Germinal center (tissue), 1 donor: ENCODE data around the gene PPP1R13B.
A peak's percentile ranks its signal among the peaks of the same experiment; 100 is the strongest.
"Not testable (repeated sequence)": the region's sequence is repeated elsewhere in the genome, so short reads cannot be mapped to it uniquely, and the experiment has no call there.

Experiments
- DNase-seq: peaks from one replicate; pipeline ENCODE4 v3.0.0; 2012; ENCODE audit warnings: mixed read lengths, low spot score

Gene PPP1R13B

GRCh38 chr14:103834956-103835355 is 12.4 kb downstream of the PPP1R13B start:
- DNase-seq: no peak

GRCh38 chr14:103833711-103834110 is 13.7 kb downstream of the PPP1R13B start:
- no peak for DNase-seq

DNA sequence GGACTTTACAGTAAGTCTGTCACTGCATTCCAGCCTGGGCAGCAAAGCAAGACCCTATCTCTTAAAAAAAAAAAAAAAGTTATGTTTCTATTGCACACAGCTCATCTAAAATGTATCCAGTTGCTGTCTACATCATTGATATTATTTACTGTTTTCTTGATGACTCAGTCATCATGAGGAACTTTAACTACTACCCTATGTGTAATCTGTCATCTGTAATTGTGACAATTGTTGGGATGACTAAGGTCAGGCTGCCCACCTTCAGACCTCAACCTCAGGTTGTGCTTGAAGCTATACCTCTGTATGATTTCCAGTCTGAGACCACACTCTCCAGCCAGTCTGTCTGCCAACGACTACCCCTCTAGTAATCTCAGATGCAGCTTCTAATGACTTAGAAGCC is 15.3 kb downstream of the PPP1R13B start:
- no peak for DNase-seq

GRCh38 chr14:103830511-103831270 is 16.7 kb downstream of the PPP1R13B start:
- DNase-seq: no peak

DNA sequence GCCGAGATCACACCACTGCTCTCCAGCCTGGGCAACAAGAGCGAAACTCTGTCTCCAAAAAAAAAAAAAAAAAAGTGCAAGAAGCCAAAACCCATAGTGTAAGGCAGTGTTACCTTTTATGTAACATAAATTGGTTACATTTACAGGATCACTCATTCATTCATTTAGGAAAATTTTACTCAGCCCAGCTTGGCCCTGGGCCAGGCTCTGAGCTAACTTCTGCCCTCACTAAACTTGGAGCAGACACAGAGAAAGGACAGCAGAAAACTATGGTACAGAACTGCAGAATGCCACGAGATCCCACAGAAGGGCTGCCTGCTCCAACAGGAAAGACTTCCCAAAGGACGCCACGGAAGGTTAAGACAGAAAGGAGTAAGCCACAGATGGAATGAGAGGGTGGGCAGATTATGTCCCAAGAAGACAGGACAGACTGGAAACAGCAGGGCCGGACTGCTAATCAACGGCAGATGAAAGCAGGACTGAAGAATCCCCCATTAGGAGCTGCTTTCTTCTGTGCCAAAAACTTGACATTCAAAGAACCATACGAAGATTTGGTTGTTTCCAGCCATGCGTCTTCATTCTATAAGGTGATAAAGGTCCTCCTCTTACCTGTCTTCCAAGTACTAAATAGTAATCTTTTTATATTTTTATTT is 18.9 kb downstream of the PPP1R13B start:
- DNase-seq: no peak

GRCh38 chr14:103825101-103825500 is 22.3 kb downstream of the PPP1R13B start:
- DNase-seq: no peak

GRCh38 chr14:103820908-103821307 is 26.5 kb downstream of the PPP1R13B start:
- DNase-seq: no peak

- no peak for DNase-seq
Observed at GRCh38 chr14:103820382-103820781, 27.0 kb downstream of the PPP1R13B start.

DNA sequence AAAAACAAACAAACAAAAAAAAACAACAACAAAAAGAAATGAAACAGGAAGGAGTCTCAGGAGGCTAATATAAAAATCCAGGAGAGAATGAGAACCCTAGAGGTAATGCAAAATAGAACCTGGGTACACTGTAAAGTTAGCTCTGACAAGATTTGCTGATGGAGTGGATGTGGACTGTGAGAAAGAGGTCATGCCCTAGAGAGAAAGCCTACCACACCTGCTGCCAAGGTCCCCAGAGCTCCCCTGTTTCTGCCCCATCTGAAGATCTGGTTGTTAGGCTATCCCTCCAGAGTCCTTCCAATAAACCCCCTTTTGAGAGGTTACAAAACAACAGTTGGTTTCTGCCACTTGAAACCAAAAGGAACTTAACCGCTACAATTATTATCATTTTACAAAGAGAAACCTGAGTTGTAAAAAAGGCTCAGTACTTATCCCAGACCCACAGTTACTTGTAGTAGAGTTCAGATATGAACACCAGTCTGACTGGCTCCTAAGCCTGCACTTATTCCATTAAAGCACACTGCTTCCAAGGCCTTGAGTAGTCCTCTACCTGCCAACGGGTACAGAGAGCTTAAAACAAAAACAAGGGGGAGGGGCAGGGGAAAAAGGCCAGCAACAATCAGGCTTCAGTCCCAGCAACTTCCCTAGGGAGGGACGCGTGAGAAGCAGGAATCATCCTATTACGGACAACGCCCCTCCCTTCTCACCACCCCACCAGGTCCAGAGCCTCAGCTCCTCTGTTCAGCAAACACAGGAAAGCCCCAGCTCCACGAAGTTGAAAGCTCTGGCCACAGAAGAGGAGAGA is 27.7 kb downstream of the PPP1R13B start:
- no peak for DNase-seq

GRCh38 chr14:103818870-103819269 is 28.5 kb downstream of the PPP1R13B start:
- no peak for DNase-seq

GRCh38 chr14:103818422-103818821 is 29.0 kb downstream of the PPP1R13B start:
- DNase-seq: no peak

DNA sequence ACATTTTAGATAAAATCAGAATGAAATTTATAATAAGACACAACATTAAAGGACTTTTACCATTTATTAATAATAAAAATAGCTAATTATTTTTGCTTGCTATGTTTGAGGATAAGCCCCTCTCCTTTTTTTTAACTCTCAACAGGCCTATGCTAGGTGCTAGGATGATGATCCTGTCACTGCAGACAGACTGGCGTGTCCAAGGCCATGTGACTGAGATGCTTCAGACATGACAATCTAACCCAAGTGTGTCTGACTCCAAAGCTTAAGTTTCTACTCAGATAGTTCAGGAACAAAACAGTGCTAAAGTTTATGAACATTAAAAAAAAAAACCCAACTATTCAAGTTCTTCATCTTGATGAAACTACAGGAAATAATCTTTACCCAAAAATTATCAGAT is 29.8 kb downstream of the PPP1R13B start:
- DNase-seq: no peak

DNA sequence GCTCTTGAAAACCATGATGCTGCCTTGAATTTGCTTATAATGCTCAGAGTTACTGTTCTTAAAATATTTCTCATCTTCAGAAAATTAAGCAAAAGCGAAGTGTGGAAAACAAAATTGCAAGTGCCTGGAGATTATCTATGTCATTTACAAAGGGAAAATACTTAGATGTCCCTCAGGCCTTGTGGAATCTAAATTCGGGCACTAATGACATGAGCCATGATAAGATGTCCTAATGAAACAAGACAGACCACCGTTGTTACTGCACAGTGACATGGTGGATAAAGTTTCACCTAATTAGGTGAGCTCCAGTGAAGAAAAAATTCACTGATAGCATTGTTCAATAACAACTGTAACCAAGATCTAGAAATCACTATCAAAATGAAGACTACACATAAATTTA is 30.4 kb downstream of the PPP1R13B start:
- DNase-seq: no peak

DNA sequence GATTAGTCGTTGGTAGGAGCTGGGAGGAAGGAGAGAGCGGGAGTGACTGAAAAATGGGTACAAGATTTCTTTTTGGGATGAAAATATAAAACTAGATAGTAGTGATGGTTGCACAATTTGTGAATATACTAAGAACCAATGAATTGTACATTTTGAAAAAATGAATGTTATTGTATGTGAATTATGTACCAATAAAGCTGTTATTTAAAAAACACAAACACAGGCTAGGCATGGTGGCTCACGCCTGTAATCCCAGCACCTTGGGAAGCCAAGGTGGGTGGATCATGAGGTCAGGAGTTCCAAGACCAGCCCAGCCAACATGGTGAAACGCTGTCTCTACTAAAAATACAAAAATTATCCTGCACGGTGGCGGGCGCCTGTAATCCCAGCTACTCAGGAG is 32.1 kb downstream of the PPP1R13B start:
- no peak for DNase-seq

GRCh38 chr14:103811189-103811588 is 36.2 kb downstream of the PPP1R13B start:
- no peak for DNase-seq

- peak; percentile 46 for DNase-seq
Observed at GRCh38 chr14:103808403-103809001, 38.9 kb downstream of the PPP1R13B start.

GRCh38 chr14:103806805-103807204 is 40.6 kb downstream of the PPP1R13B start:
- DNase-seq: no peak

DNA sequence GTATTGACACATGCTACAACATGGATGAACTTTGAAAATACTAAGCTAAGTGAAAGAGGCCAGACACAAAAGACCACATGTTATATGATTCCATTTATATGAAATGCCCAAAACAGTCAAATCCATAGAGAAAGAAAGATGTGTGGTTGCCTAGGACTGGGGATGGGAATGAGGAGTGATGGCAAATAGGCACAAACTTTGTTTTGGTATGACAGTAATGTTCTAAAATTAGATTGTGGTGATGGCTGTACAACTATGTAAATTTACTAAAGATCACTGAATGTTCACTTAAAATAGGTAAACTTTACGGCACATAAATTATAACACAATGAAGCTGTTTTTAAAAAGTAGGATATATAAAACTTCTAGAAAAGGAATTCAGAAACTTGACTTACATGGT is 41.7 kb downstream of the PPP1R13B start:
- no peak for DNase-seq

DNA sequence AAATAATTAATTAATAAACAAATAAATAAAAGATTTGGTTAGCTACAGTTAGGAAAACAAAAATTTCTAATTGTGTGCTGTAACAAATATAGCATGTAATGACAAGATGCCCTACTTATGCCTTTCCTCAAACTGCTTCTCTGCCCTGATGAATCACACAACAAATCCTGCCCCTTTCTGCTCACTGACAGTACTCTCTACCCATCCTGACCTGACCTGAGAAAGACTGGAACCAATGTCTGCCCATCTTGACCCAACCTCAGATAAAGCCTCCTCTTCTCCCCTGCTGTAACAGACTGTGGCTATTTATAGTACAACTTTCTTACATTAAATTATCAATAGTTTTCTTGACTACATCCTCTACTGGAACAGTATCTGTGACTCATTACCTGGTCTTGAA is 43.7 kb downstream of the PPP1R13B start:
- no peak for DNase-seq

DNA sequence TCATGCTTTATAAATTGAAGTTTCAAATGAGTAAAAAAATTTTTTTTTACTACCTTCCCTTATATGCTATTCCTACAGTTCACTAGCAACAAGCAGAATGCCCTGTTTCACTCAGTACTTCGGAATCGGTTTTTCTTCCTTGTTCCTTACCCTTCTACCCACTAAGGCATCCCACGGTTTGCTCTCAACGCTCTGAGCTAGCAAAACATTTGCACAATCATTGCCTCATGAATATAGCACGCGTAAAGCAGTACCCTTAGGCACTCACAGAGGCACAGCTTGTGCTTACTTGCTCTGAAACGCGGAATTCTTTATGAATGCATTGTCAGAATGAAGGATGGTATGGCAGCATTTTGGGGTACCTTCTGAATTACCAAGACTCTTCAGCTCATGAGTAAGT is 45.0 kb downstream of the PPP1R13B start:
- no peak for DNase-seq

DNA sequence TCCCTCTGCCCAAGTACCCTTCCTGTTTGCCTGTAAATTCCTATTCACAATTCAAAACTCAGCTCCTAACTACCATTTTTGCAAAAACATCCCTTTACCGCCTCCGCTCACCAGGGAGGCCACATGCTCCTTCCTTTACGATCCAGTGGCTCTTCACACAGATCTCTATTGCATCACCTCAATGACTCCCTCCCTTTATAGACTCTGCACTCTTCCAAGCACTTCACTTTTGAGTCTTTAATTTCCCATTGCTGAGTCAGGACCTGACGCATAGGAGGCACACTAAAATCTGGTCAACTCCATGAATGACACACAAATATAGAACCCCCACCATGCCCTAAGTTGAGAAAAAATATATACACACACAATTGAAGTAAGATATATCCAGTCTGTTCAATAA is 45.9 kb downstream of the PPP1R13B start:
- no peak for DNase-seq

DNA sequence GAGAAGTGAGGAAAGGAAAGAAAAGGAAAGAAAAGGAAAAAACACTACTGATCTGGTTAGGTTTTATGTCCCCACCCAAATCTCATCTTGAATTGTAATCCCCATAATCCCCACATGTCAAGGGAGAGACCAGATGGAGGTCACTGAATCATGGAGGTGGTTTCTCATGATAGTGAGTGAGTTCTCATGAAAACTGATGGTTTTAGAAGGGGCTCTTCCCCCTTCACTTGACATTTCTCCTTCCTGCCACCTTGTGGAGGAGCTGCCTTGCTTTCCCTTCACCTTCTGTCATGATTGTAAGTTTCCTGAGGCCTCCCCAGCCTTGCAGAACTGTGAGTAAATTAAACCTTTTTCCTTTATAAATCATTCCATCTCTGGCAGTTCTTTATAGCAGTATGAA is 54.2 kb downstream of the PPP1R13B start:
- not testable (repeated sequence) for DNase-seq

DNA sequence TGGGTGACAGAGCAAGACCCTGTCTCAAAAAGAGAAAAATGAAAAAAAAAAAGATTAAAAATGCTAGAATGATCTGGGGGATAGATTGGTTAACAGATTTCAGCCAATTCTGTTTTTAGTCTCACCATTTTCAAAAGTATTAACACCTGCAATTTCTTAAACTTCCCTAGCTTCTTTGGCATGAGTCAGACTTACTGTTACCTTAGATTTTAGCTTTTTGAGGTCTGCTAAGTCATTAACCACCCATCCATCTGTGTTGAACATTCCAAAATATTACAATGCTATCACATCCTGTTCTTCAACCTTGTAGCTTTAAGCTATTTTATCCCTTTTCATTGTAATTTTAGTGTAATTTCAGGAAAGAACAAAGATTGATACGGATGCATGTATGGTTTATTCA is 59.3 kb downstream of the PPP1R13B start:
- no peak for DNase-seq
